Ectodermal cell (in vitro differentiated cells): ENCODE results near the gene RGL3. TPM values are rescaled to one million over a fixed set of nuclear protein-coding genes. Genes with fewer than 3 reads are reported as not detected.
A peak's percentile ranks its signal among the peaks of the same experiment; 100 is the strongest.
"Not testable (repeated sequence)": the region's sequence is repeated elsewhere in the genome, so short reads cannot be mapped to it uniquely, and the experiment has no call there.

ENCODE experiments used
- H3K27ac ChIP-seq: 2 replicates; pipeline ENCODE4 v1.7.0; 2013; ENCODE audit warnings: mild to moderate bottlenecking, low read depth, low read length; ENCODE audit not compliant: insufficient read depth, poor library complexity, severe bottlenecking
- H3K27me3 ChIP-seq: 2 replicates; pipeline ENCODE4 v1.7.0; 2013; ENCODE audit warnings: mild to moderate bottlenecking, low read length; ENCODE audit not compliant: insufficient read depth, control insufficient read depth, poor library complexity, severe bottlenecking
- H3K36me3 ChIP-seq: one replicate; pipeline ENCODE4 v1.7.0; 2013; ENCODE audit warnings: low read length; ENCODE audit not compliant: control insufficient read depth, insufficient read depth
- H3K4me1 ChIP-seq: one replicate; pipeline ENCODE4 v1.7.0; 2013; ENCODE audit warnings: low read length; ENCODE audit not compliant: control insufficient read depth, insufficient read depth
- H3K4me3 ChIP-seq: 2 replicates; pipeline ENCODE4 v1.7.0; 2013; ENCODE audit warnings: low read depth, low read length, control low read depth; ENCODE audit not compliant: insufficient read depth
- H3K9me3 ChIP-seq: 2 replicates; pipeline ENCODE4 v1.7.0; 2013; ENCODE audit warnings: mild to moderate bottlenecking, low read length, moderate library complexity; ENCODE audit not compliant: control insufficient read depth
- WGBS, 2 experiments: methylation state at CpG; one replicate each; pipeline ENCODE4 v1.1.7; 2013; ENCODE audit warnings: missing lambda C conversion rate in 2 of 2; 5-methylcytosine and 5-hydroxymethylcytosine counted together
- polyA plus RNA-seq, 4 experiments: library from polyadenylated mRNA; stranded (reverse); fragments of 50-300 nt; gene quantifications; one replicate each; pipeline ENCODE4 v1.2.3, GENCODE V29; 2013

RGL3 gene, protein sequence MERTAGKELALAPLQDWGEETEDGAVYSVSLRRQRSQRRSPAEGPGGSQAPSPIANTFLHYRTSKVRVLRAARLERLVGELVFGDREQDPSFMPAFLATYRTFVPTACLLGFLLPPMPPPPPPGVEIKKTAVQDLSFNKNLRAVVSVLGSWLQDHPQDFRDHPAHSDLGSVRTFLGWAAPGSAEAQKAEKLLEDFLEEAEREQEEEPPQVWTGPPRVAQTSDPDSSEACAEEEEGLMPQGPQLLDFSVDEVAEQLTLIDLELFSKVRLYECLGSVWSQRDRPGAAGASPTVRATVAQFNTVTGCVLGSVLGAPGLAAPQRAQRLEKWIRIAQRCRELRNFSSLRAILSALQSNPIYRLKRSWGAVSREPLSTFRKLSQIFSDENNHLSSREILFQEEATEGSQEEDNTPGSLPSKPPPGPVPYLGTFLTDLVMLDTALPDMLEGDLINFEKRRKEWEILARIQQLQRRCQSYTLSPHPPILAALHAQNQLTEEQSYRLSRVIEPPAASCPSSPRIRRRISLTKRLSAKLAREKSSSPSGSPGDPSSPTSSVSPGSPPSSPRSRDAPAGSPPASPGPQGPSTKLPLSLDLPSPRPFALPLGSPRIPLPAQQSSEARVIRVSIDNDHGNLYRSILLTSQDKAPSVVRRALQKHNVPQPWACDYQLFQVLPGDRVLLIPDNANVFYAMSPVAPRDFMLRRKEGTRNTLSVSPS
- 0.63 TPM for polyA plus RNA-seq (2013, experiment 1 of 4)
- 1.3 TPM for polyA plus RNA-seq (2013, experiment 2 of 4)
- 0.43 TPM for polyA plus RNA-seq (2013, experiment 3 of 4)
- 0.32 TPM for polyA plus RNA-seq (2013, experiment 4 of 4)

GRCh38 chr19:11418549-11419506 is at the start of gene RGL3:
Gene RGL3 (minus strand): TSS chr19:11419314. CDS start chr19:11419278, 36 bp downstream.
- H3K27me3 ChIP-seq: peaks cover 76% of the 10 kb centered on the region
- no peak within 1 kb of the TSS for H3K27ac ChIP-seq
- H3K36me3 ChIP-seq: no peaks in the 10 kb centered on the region
- H3K9me3 ChIP-seq: no peaks in the 10 kb centered on the region
- peak within 1 kb of the TSS; percentile 26 for H3K4me3 ChIP-seq
- 1% methylated on average over 72 of the region's 72 CpGs for WGBS, 2 experiments
- H3K4me1 ChIP-seq: peaks cover 17% of the 10 kb centered on the region

- not testable (repeated sequence) for H3K9me3 ChIP-seq, H3K27ac ChIP-seq, H3K4me3 ChIP-seq, H3K4me1 ChIP-seq, H3K36me3 ChIP-seq, H3K27me3 ChIP-seq
- 90 to 94% methylated on average over 7 to 8 of the region's 8 CpGs for WGBS, 2 experiments
These were observed 49.2 kb upstream of the RGL3 start for GRCh38 chr19:11468266-11468845.

DNA sequence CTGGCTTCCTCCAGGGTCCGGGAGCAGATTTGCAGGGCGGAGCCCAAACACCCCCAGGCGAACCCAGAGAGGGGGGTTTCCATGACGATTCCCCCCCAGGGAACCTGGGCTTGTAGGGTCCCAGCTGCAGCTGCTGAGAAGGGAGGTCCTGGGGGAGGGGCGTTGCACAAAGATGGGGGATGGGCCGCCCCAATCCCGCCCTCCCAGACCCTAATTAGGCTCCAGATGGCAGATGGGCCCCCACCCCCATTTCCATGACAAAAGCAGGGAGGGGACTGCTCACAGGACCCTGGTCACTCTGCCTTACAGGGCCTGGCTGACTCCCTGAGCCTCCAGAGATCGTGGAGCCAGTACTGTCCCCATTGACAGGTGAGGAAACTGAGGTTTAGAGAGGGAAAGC is 46.5 kb upstream of the RGL3 start:
- Histone ChIP-seq H3K4me1 (peaks cover 3% of the 10 kb centered on the region), H3K27me3 (no peaks in the 10 kb centered on the region), H3K36me3 (no peaks in the 10 kb centered on the region), H3K27ac (no peak overlapping the region), H3K4me3 (no peak overlapping the region), H3K9me3 (no peaks in the 10 kb centered on the region)
- WGBS, 2 experiments: 31 to 38% methylated on average over 8 of the region's 8 CpGs

- Histone ChIP-seq H3K9me3 (no peaks in the 10 kb centered on the region), H3K4me3 (no peak overlapping the region), H3K27me3 (no peaks in the 10 kb centered on the region), H3K4me1 (peaks cover 3% of the 10 kb centered on the region), H3K27ac (no peak overlapping the region), H3K36me3 (no peaks in the 10 kb centered on the region)
- WGBS, 2 experiments: 86% methylated on average over 11 of the region's 11 CpGs
These were observed 45.5 kb upstream of the RGL3 start for GRCh38 chr19:11464333-11465265.

GRCh38 chr19:11463391-11463790 is 44.3 kb upstream of the RGL3 start:
- WGBS, 2 experiments: 86 to 87% methylated on average over 12 of the region's 12 CpGs
- H3K9me3 ChIP-seq: no peaks in the 10 kb centered on the region
- H3K4me1 ChIP-seq: peaks cover 3% of the 10 kb centered on the region
- H3K27me3 ChIP-seq: no peaks in the 10 kb centered on the region
- H3K36me3 ChIP-seq: no peaks in the 10 kb centered on the region
- H3K4me3 ChIP-seq: no peak overlapping the region
- no peak overlapping the region for H3K27ac ChIP-seq

DNA sequence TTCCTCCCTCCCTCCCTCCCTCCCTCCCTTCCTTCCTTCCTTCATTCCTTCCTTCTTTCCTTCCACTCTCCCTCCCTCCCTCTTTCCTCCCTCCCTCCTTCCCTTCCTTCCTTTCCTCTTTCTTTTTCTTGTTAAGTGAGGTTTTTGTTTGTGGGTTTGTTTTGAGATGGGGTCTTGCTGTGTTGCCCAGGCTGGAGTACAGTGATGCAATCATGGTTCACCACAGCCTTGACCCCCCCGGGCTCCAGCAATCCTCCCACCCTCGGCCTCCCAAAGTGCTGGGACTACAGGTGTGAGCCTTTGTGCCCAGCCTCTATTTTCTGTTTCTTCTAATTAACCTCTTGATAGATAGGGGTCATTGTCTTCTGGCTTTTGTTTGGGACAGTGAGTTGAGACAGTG is 42.3 kb upstream of the RGL3 start:
- Histone ChIP-seq H3K4me1 (peaks cover 3% of the 10 kb centered on the region), H3K27ac (no peak overlapping the region), H3K27me3 (no peaks in the 10 kb centered on the region), H3K4me3 (no peak overlapping the region), H3K9me3 (no peaks in the 10 kb centered on the region), H3K36me3 (no peaks in the 10 kb centered on the region)
- 83 to 84% methylated on average over 2 of the region's 2 CpGs for WGBS, 2 experiments

GRCh38 chr19:11460207-11460606 is 41.1 kb upstream of the RGL3 start:
- Histone ChIP-seq H3K4me3 (no peak overlapping the region), H3K27ac (no peak overlapping the region), H3K36me3 (no peaks in the 10 kb centered on the region), H3K4me1 (no peaks in the 10 kb centered on the region), H3K9me3 (no peaks in the 10 kb centered on the region), H3K27me3 (no peaks in the 10 kb centered on the region)
- WGBS, 2 experiments: 60 to 63% methylated on average over 4 of the region's 4 CpGs

GRCh38 chr19:11458912-11459311 is 39.8 kb upstream of the RGL3 start:
- not testable (repeated sequence) for H3K36me3 ChIP-seq, H3K9me3 ChIP-seq, H3K4me1 ChIP-seq, H3K27me3 ChIP-seq, H3K4me3 ChIP-seq, H3K27ac ChIP-seq
- 89 to 94% methylated on average over 11 of the region's 11 CpGs for WGBS, 2 experiments
